ENCODE results near the gene PRKACB.
"Not testable (repeated sequence)": the region's sequence is repeated elsewhere in the genome, so short reads cannot be mapped to it uniquely, and the experiment has no call there.

PRKACB gene

GRCh38 chr1:84199257-84199656, 55.2 kb downstream of the PRKACB start:
- intact Hi-C loops (cut with DNase I): no loop called here
- no peak for DNase-seq

GRCh38 chr1:84202126-84202525, 58.1 kb downstream of the PRKACB start:
- intact Hi-C loops (cut with DNase I): no loop called here
- DNase-seq: no peak

- intact Hi-C loops (cut with DNase I): no loop called here
These were observed 62.3 kb downstream of the PRKACB start for GRCh38 chr1:84206375-84206774.

GRCh38 chr1:84208935-84209334, 64.9 kb downstream of the PRKACB start:
- no peak for DNase-seq
- intact Hi-C loops (cut with DNase I): no loop called here

More at GRCh38 chr1:84206375-84206774, 62.3 kb downstream of the PRKACB start:
- no peak for DNase-seq

GRCh38 chr1:84214115-84214956, 70.3 kb downstream of the PRKACB start:
- no peak for DNase-seq
- intact Hi-C loops (cut with DNase I): no loop called here

GRCh38 chr1:84217239-84217638, 73.2 kb downstream of the PRKACB start:
- no peak for DNase-seq
- intact Hi-C loops (cut with DNase I): no loop called here

GRCh38 chr1:84223751-84224432, 79.8 kb downstream of the PRKACB start:
- intact Hi-C loops (cut with DNase I): no loop called here
- DNase-seq: no peak

- DNase-seq: no peak
- intact Hi-C loops (cut with DNase I): no loop called here
These were observed 80.8 kb downstream of the PRKACB start for GRCh38 chr1:84224905-84225304.

- intact Hi-C loops (cut with DNase I): no loop called here
These were observed 81.6 kb downstream of the PRKACB start for GRCh38 chr1:84225646-84226045.

GRCh38 chr1:84232676-84233075, 88.6 kb downstream of the PRKACB start:
- DNase-seq; intact Hi-C loops (cut with DNase I): not testable (repeated sequence)

More at GRCh38 chr1:84225646-84226045, 81.6 kb downstream of the PRKACB start:
- no peak for DNase-seq

GRCh38 chr1:84236256-84236655, 92.2 kb downstream of the PRKACB start:
- intact Hi-C loops (cut with DNase I): no loop called here

GRCh38 chr1:84242641-84243040, 98.6 kb downstream of the PRKACB start:
- no peak for DNase-seq
- intact Hi-C loops (cut with DNase I): no loop called here

More at GRCh38 chr1:84236256-84236655, 92.2 kb downstream of the PRKACB start:
- DNase-seq: no peak

- DNase-seq: no peak
- intact Hi-C loops (cut with DNase I): no loop called here
These were observed 101.5 kb downstream of the PRKACB start for GRCh38 chr1:84245563-84245962.

- no peak for DNase-seq
- intact Hi-C loops (cut with DNase I): no loop called here
These were observed 102.1 kb downstream of the PRKACB start for GRCh38 chr1:84246213-84246612.

GRCh38 chr1:84247425-84248220, 103.6 kb downstream of the PRKACB start:
- intact Hi-C loops (cut with DNase I): no loop called here
- no peak for DNase-seq

- DNase-seq: no peak
- intact Hi-C loops (cut with DNase I): loop anchor here (10.0 kb wide), 1 partner anchor 86 kb away; no protein-coding TSS in a partner anchor
These were observed 106.6 kb downstream of the PRKACB start for GRCh38 chr1:84250668-84251067.

- DNase-seq: no peak
- intact Hi-C loops (cut with DNase I): loop anchor here (10.0 kb wide), 1 partner anchor 88 kb away; no protein-coding TSS in a partner anchor
These were observed 109.0 kb downstream of the PRKACB start for GRCh38 chr1:84253036-84253435.

- intact Hi-C loops (cut with DNase I): loop anchor here (10.0 kb wide), 1 partner anchor 89 kb away; no protein-coding TSS in a partner anchor
- DNase-seq: peak; percentile 49 to 97 (median 85)
These were observed 109.8 kb downstream of the PRKACB start for GRCh38 chr1:84253891-84254290.

- no peak for DNase-seq
- intact Hi-C loops (cut with DNase I): loop anchor here (5.0 to 10.0 kb wide), 2 partner anchors 43 to 90 kb away; no protein-coding TSS in a partner anchor
These were observed 110.7 kb downstream of the PRKACB start for GRCh38 chr1:84254703-84255238.

Measured in head of caudate nucleus (tissue), 42 donors.